Activated CD4-positive, alpha-beta T cell treated with anti-CD3 and anti-CD28 coated beads, Interleukin-2, amount 10 ng/mL, durations not matched to agents 7 days and 5 days (primary cell): ENCODE measurements around the gene NAXE. TPM values are rescaled to one million over a fixed set of nuclear protein-coding genes. Genes with fewer than 3 reads are reported as not detected.
A peak's percentile ranks its signal among the peaks of the same experiment; 100 is the strongest.
"Not testable (repeated sequence)": the region's sequence is repeated elsewhere in the genome, so short reads cannot be mapped to it uniquely, and the experiment has no call there.

Experiments
- CTCF ChIA-PET: fragments of 350-600 bp; sonication (Branson Sonifier 250); formaldehyde crosslinking; loops from one replicate; lab custom pipeline; 2021; ENCODE audit warnings: antibody characterized with exemption; lab: Charles Lee
- POLR2A ChIA-PET: fragments of 350-600 bp; sonication (Branson Sonifier 250); formaldehyde crosslinking; loops from one replicate; lab custom pipeline; 2021; ENCODE audit warnings: antibody characterized with exemption; lab: Charles Lee
- DNase-seq: peaks from one replicate; pipeline ENCODE4 v3.0.0-alpha.2; 2020
- H3K27ac Mint-ChIP-seq: one replicate; pipeline ENCODE4 v1.8.0; 2021; ENCODE audit warnings: mild to moderate bottlenecking, moderate library complexity, mixed read lengths
- H3K27me3 Mint-ChIP-seq: one replicate; pipeline ENCODE4 v1.8.0; 2021; ENCODE audit warnings: mixed read lengths
- H3K36me3 Mint-ChIP-seq: one replicate; pipeline ENCODE4 v1.8.0; 2021; ENCODE audit warnings: low read depth, mixed read lengths
- H3K4me1 Mint-ChIP-seq: one replicate; pipeline ENCODE4 v1.8.0; 2021; ENCODE audit warnings: mixed read lengths
- H3K4me3 Mint-ChIP-seq: one replicate; pipeline ENCODE4 v1.8.0; 2021; ENCODE audit warnings: mild to moderate bottlenecking, moderate library complexity, mixed read lengths
- H3K9me3 Mint-ChIP-seq: one replicate; pipeline ENCODE4 v1.8.0; 2021; ENCODE audit warnings: mixed read lengths
- total RNA-seq, 2 experiments: library from RNA; stranded (reverse); gene quantifications; one replicate each; pipeline ENCODE4 v1.2.3, GENCODE V29; 2021

Gene NAXE
- total RNA-seq, 2 experiments from 2014 or later = 52.9 to 54.2 TPM

- no peaks in the 10 kb centered on the region for H3K27me3 Mint-ChIP-seq
- H3K4me1 Mint-ChIP-seq = peaks cover 41% of the 10 kb centered on the region
- POLR2A ChIA-PET = no interaction called here
- H3K9me3 Mint-ChIP-seq = no peaks in the 10 kb centered on the region
- H3K27ac Mint-ChIP-seq = no peak overlapping the region
- no peak for DNase-seq
- CTCF ChIA-PET = interaction anchor here (0.6 to 2.4 kb wide), 3 partner anchors 22 to 117 kb away, joined by 3 to 5 read pairs (median 4); no protein-coding TSS in a partner anchor
- H3K4me3 Mint-ChIP-seq = no peak overlapping the region
- H3K36me3 Mint-ChIP-seq = peaks cover 25% of the 10 kb centered on the region
Measured at GRCh38 chr1:156598125-156598524, 6.5 kb downstream of the NAXE start.

GRCh38 chr1:156598731-156599432 is 7.3 kb downstream of the NAXE start:
- H3K27me3 Mint-ChIP-seq = no peaks in the 10 kb centered on the region
- peaks cover 25% of the 10 kb centered on the region for H3K36me3 Mint-ChIP-seq
- H3K27ac Mint-ChIP-seq = no peak overlapping the region
- peaks cover 39% of the 10 kb centered on the region for H3K4me1 Mint-ChIP-seq
- H3K4me3 Mint-ChIP-seq = no peak overlapping the region
- no peaks in the 10 kb centered on the region for H3K9me3 Mint-ChIP-seq
- DNase-seq = no peak
- POLR2A ChIA-PET = no interaction called here
- CTCF ChIA-PET = interaction anchor here (0.6 to 2.4 kb wide), 5 partner anchors 10 to 153 kb away, joined by 3 to 9 read pairs (median 4); no protein-coding TSS in a partner anchor

- Mint-ChIP-seq H3K36me3 (peaks cover 24% of the 10 kb centered on the region), H3K4me1 (peaks cover 39% of the 10 kb centered on the region), H3K4me3 (peak overlapping the region; percentile 96), H3K27ac (no peak overlapping the region), H3K27me3 (no peaks in the 10 kb centered on the region), H3K9me3 (no peaks in the 10 kb centered on the region)
- CTCF ChIA-PET = interaction anchor here (0.6 to 2.4 kb wide), 6 partner anchors 11 to 154 kb away, joined by 3 to 9 read pairs (median 4); no protein-coding TSS in a partner anchor
- POLR2A ChIA-PET = interaction anchor here (0.5 kb wide), 1 partner anchor 22 kb away, joined by 3 read pairs; no protein-coding TSS in a partner anchor
- DNase-seq = no peak
Measured at GRCh38 chr1:156599811-156600210, 8.2 kb downstream of the NAXE start.

GRCh38 chr1:156600733-156601121 is 9.2 kb downstream of the NAXE start:
- no peak for DNase-seq
- POLR2A ChIA-PET = no interaction called here
- Mint-ChIP-seq H3K4me1 (peaks cover 36% of the 10 kb centered on the region), H3K27me3 (no peaks in the 10 kb centered on the region), H3K4me3 (peak overlapping the region; percentile 96), H3K36me3 (peaks cover 16% of the 10 kb centered on the region), H3K27ac (peak overlapping the region; percentile 91), H3K9me3 (no peaks in the 10 kb centered on the region)
- CTCF ChIA-PET = interaction anchor here (1.1 to 2.4 kb wide), 2 partner anchors 119 to 155 kb away, joined by 5 to 9 read pairs; no protein-coding TSS in a partner anchor

- CTCF ChIA-PET = interaction anchor here (0.6 to 2.4 kb wide), 4 partner anchors 120 to 607 kb away, joined by 3 to 9 read pairs (median 6); no protein-coding TSS in a partner anchor
- peak; percentile 88 for DNase-seq
- POLR2A ChIA-PET = interaction anchor here (0.6 kb wide), 2 partner anchors 77 to 116 kb away, joined by 4 to 6 read pairs; no protein-coding TSS in a partner anchor
- peaks cover 36% of the 10 kb centered on the region for H3K4me1 Mint-ChIP-seq
- H3K9me3 Mint-ChIP-seq = no peaks in the 10 kb centered on the region
- H3K27ac Mint-ChIP-seq = peak within 1 kb of the TSS; percentile 91
- peak within 1 kb of the TSS; percentile 96 for H3K4me3 Mint-ChIP-seq
- H3K36me3 Mint-ChIP-seq = peaks cover 16% of the 10 kb centered on the region
- H3K27me3 Mint-ChIP-seq = no peaks in the 10 kb centered on the region
Measured at GRCh38 chr1:156601122-156601830, 9.7 kb downstream of the NAXE start, which contains the start of gene GPATCH4. Gene GPATCH4 (minus strand): TSS chr1:156601479.

- peaks cover 36% of the 10 kb centered on the region for H3K4me1 Mint-ChIP-seq
- CTCF ChIA-PET = interaction anchor here (0.6 kb wide), 1 partner anchor 474 kb away, joined by 3 read pairs; no protein-coding TSS in a partner anchor
- DNase-seq = no peak
- H3K27ac Mint-ChIP-seq = peak overlapping the region; percentile 91
- no peaks in the 10 kb centered on the region for H3K9me3 Mint-ChIP-seq
- POLR2A ChIA-PET = interaction anchor here (0.6 kb wide), 2 partner anchors 76 to 117 kb away, joined by 4 to 6 read pairs; no protein-coding TSS in a partner anchor
- H3K4me3 Mint-ChIP-seq = peak overlapping the region; percentile 96
- H3K36me3 Mint-ChIP-seq = peaks cover 13% of the 10 kb centered on the region
- H3K27me3 Mint-ChIP-seq = peaks cover 3% of the 10 kb centered on the region
Measured at GRCh38 chr1:156601892-156602291, 10.3 kb downstream of the NAXE start.

GRCh38 chr1:156602557-156602993 is 11.0 kb downstream of the NAXE start:
- DNase-seq = peak; percentile 34
- H3K36me3 Mint-ChIP-seq = peaks cover 9% of the 10 kb centered on the region
- POLR2A ChIA-PET = no interaction called here
- peaks cover 36% of the 10 kb centered on the region for H3K4me1 Mint-ChIP-seq
- CTCF ChIA-PET = no interaction called here
- peaks cover 4% of the 10 kb centered on the region for H3K27me3 Mint-ChIP-seq
- H3K9me3 Mint-ChIP-seq = no peaks in the 10 kb centered on the region
- peak overlapping the region; percentile 54 for H3K4me3 Mint-ChIP-seq
- no peak overlapping the region for H3K27ac Mint-ChIP-seq

- H3K4me3 Mint-ChIP-seq, DNase-seq, H3K4me1 Mint-ChIP-seq, H3K9me3 Mint-ChIP-seq, H3K27ac Mint-ChIP-seq, POLR2A ChIA-PET, CTCF ChIA-PET, H3K36me3 Mint-ChIP-seq: not testable (repeated sequence)
- peaks cover 14% of the 10 kb centered on the region for H3K27me3 Mint-ChIP-seq
Measured at GRCh38 chr1:156607344-156607743, 15.8 kb downstream of the NAXE start.

GRCh38 chr1:156608036-156608674 is 16.6 kb downstream of the NAXE start:
- peak; percentile 82 for DNase-seq
- H3K4me1 Mint-ChIP-seq = peaks cover 4% of the 10 kb centered on the region
- H3K27ac Mint-ChIP-seq = no peak overlapping the region
- ChIA-PET CTCF (interaction anchor here (0.7 to 1.7 kb wide), 21 partner anchors 9 to 329 kb away, joined by 3 to 7 read pairs (median 4); partner anchors contain the start of genes BCAN and TTC24), POLR2A (interaction anchor here (0.6 kb wide), 1 partner anchor 223 kb away, joined by 3 read pairs; no protein-coding TSS in a partner anchor)
- H3K4me3 Mint-ChIP-seq = no peak overlapping the region
- no peaks in the 10 kb centered on the region for H3K36me3 Mint-ChIP-seq
- H3K9me3 Mint-ChIP-seq = no peaks in the 10 kb centered on the region
- peaks cover 19% of the 10 kb centered on the region for H3K27me3 Mint-ChIP-seq

- DNase-seq = peak; percentile 72
- ChIA-PET POLR2A (interaction anchor here (0.6 kb wide), 1 partner anchor 243 kb away, joined by 3 read pairs; no protein-coding TSS in a partner anchor), CTCF (interaction anchor here (0.7 to 1.7 kb wide), 17 partner anchors 8 to 328 kb away, joined by 3 to 7 read pairs (median 4); partner anchors contain the start of gene BCAN)
- Mint-ChIP-seq H3K4me3 (no peak overlapping the region), H3K4me1 (peaks cover 4% of the 10 kb centered on the region), H3K36me3 (no peaks in the 10 kb centered on the region), H3K27me3 (peaks cover 19% of the 10 kb centered on the region), H3K27ac (no peak overlapping the region), H3K9me3 (no peaks in the 10 kb centered on the region)
Measured at GRCh38 chr1:156608981-156609380, 17.4 kb downstream of the NAXE start.

GRCh38 chr1:156610072-156610471 is 18.5 kb downstream of the NAXE start:
- not testable (repeated sequence) for H3K36me3 Mint-ChIP-seq, H3K4me3 Mint-ChIP-seq, DNase-seq, H3K4me1 Mint-ChIP-seq, H3K9me3 Mint-ChIP-seq, H3K27ac Mint-ChIP-seq
- H3K27me3 Mint-ChIP-seq = peaks cover 23% of the 10 kb centered on the region
- CTCF ChIA-PET = interaction anchor here (2.0 kb wide), 1 partner anchor 10 kb away, joined by 7 read pairs; the partner anchor contains the start of gene HAPLN2
- POLR2A ChIA-PET = interaction anchor here (0.6 kb wide), 1 partner anchor 212 kb away, joined by 3 read pairs; no protein-coding TSS in a partner anchor
